ENCODE data around the gene MAPK8.

Gene MAPK8

DNA sequence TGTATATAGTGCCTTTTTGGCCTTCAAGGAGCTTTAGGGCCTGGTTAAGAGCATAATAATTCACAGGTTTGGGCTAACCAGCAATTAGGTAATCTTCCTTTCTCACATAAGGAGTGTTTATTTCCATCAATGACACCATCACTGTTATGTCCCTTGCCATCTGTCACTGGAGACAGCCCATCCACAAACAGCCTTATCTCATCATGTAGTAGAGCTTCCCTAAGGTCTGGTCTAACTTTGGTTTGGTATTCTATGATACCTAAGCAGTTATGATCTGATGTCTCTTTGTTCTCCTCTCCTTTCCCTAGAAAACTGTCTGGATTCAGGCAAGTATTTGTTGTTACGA is 26.4 kb downstream of the MAPK8 start:
- ATAC-seq (ENCODE audit: insufficient read depth, low read depth) (no peak), DNase-seq (no peak)
- Histone ChIP-seq H3K27ac (ENCODE audit: low read length) (no peak overlapping the region), H3K4me1 (ENCODE audit: insufficient read depth, low read length) (peaks cover 28% of the 10 kb centered on the region), H3K9ac (ENCODE audit: low read depth, low read length) (no peak overlapping the region), H3K79me2 (ENCODE audit: insufficient read depth, low read length) (peaks cover 95% of the 10 kb centered on the region), H3K4me2 (ENCODE audit: insufficient read depth, low read length) (no peak overlapping the region), H3K4me3 (ENCODE audit: low read depth in 1 of 2, low read length in 2 of 2) (no peak overlapping the region), H3K27me3 (ENCODE audit: insufficient read depth, low read length, poor library complexity) (no peaks in the 10 kb centered on the region), H4K20me1 (ENCODE audit: insufficient read depth, low read length) (peaks cover 49% of the 10 kb centered on the region), H3K36me3 (ENCODE audit: insufficient read depth, low read length) (peaks cover 29% of the 10 kb centered on the region), H2AFZ (ENCODE audit: low read depth, low read length) (no peak overlapping the region), H3K9me3 (ENCODE audit: insufficient read depth, low read length, severe bottlenecking) (no peaks in the 10 kb centered on the region)
- TF ChIP-seq CTCF (IDR thresholded peaks at IDR 0.05; ENCODE audit: borderline replicate concordance, extremely low read depth, low read length, poor library complexity, severe bottlenecking) (no peak), EZH2 (IDR thresholded peaks at IDR 0.05; ENCODE audit: borderline replicate concordance, low read depth, low read length, severe bottlenecking) (no peak)

DNA sequence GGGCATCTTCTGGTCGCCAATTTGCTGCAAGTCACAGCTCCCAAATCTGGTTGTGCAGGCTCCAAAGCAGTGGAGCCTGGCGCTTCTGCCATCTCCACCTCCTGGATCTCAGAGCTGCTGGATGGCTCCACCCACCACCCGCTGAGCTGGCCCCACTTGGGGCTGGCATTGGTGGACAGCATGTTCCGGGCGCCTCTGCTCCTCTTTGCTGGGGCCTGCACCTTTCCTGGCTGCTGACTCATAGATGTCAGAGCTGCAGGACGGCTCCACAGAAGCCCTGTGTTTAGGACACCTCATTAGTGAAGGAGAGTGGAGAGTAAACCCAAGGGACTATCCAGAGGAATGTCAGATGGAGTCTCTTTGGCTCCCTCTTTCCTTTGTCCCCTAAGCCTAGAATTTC is 27.4 kb downstream of the MAPK8 start:
- H3K27ac ChIP-seq (ENCODE audit: low read length), result no peak overlapping the region
- H3K9ac ChIP-seq (ENCODE audit: low read depth, low read length), result no peak overlapping the region
- peaks cover 93% of the 10 kb centered on the region for H3K79me2 ChIP-seq (ENCODE audit: insufficient read depth, low read length)
- H3K4me1 ChIP-seq (ENCODE audit: insufficient read depth, low read length), result peaks cover 28% of the 10 kb centered on the region
- H3K9me3 ChIP-seq (ENCODE audit: insufficient read depth, low read length, severe bottlenecking), result no peaks in the 10 kb centered on the region
- H3K36me3 ChIP-seq (ENCODE audit: insufficient read depth, low read length), result peaks cover 29% of the 10 kb centered on the region
- no peak overlapping the region for H3K4me3 ChIP-seq (ENCODE audit: low read depth in 1 of 2, low read length in 2 of 2)
- ATAC-seq (ENCODE audit: insufficient read depth, low read depth) (no peak), DNase-seq (no peak)
- TF ChIP-seq CTCF (IDR thresholded peaks at IDR 0.05; ENCODE audit: borderline replicate concordance, extremely low read depth, low read length, poor library complexity, severe bottlenecking) (no peak), EZH2 (IDR thresholded peaks at IDR 0.05; ENCODE audit: borderline replicate concordance, low read depth, low read length, severe bottlenecking) (no peak)
- no peaks in the 10 kb centered on the region for H3K27me3 ChIP-seq (ENCODE audit: insufficient read depth, low read length, poor library complexity)
- no peak overlapping the region for H3K4me2 ChIP-seq (ENCODE audit: insufficient read depth, low read length)
- no peak overlapping the region for H2AFZ ChIP-seq (ENCODE audit: low read depth, low read length)
- peaks cover 48% of the 10 kb centered on the region for H4K20me1 ChIP-seq (ENCODE audit: insufficient read depth, low read length)

- Histone ChIP-seq H3K27me3 (ENCODE audit: insufficient read depth, low read length, poor library complexity) (no peaks in the 10 kb centered on the region), H4K20me1 (ENCODE audit: insufficient read depth, low read length) (peaks cover 40% of the 10 kb centered on the region), H3K27ac (ENCODE audit: low read length) (no peak overlapping the region), H3K36me3 (ENCODE audit: insufficient read depth, low read length) (peaks cover 24% of the 10 kb centered on the region), H3K79me2 (ENCODE audit: insufficient read depth, low read length) (peaks cover 91% of the 10 kb centered on the region), H3K4me3 (ENCODE audit: low read depth in 1 of 2, low read length in 2 of 2) (no peak overlapping the region), H3K9ac (ENCODE audit: low read depth, low read length) (no peak overlapping the region), H3K4me2 (ENCODE audit: insufficient read depth, low read length) (no peak overlapping the region), H2AFZ (ENCODE audit: low read depth, low read length) (no peak overlapping the region), H3K9me3 (ENCODE audit: insufficient read depth, low read length, severe bottlenecking) (no peaks in the 10 kb centered on the region), H3K4me1 (ENCODE audit: insufficient read depth, low read length) (peaks cover 28% of the 10 kb centered on the region)
- no peak for ATAC-seq (ENCODE audit: insufficient read depth, low read depth)
- TF ChIP-seq CTCF (IDR thresholded peaks at IDR 0.05; ENCODE audit: borderline replicate concordance, extremely low read depth, low read length, poor library complexity, severe bottlenecking), result no peak
- TF ChIP-seq EZH2 (IDR thresholded peaks at IDR 0.05; ENCODE audit: borderline replicate concordance, low read depth, low read length, severe bottlenecking), result no peak
- DNase-seq, result no peak
Observed at GRCh38 chr10:48335788-48336187, 29.3 kb downstream of the MAPK8 start.

Data from DND-41 (cell line).